Measurements from ENCODE around the gene NDUFAB1. TPM values are rescaled to one million over a fixed set of nuclear protein-coding genes. Genes with fewer than 3 reads are reported as not detected.

NDUFAB1 gene
- total RNA-seq, 1 experiment from 2014 or later, result 166 TPM

DNA sequence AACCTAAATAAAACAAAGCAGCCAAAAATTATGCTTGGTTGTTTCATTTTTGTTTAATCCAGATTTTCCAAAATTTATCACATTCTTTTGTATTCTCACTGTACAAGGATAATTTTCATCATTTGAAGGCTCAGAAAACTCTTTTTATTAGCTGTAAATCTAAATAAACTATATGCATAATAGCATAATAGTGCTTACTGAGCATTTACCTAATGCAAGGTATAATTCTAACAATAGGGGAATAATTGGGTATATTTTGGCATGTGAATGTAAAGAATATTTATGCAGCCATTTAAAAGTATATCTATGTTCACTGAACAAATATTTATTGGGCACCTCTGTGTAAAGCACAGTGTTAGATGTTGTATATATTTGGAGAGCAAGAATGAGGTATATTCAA, 28.0 kb upstream of the NDUFAB1 start:
- no peak for TF ChIP-seq POLR2AphosphoS5 (IDR thresholded peaks at IDR 0.05; ENCODE audit: low read depth, low read length)
- TF ChIP-seq SIN3A (IDR thresholded peaks at IDR 0.05; ENCODE audit: borderline replicate concordance, insufficient read depth, low read depth, low read length), result no peak
- TF ChIP-seq TCF7L2 (IDR thresholded peaks at IDR 0.05; ENCODE audit: low read depth, low read length), result no peak
- TF ChIP-seq, protein P1, sequence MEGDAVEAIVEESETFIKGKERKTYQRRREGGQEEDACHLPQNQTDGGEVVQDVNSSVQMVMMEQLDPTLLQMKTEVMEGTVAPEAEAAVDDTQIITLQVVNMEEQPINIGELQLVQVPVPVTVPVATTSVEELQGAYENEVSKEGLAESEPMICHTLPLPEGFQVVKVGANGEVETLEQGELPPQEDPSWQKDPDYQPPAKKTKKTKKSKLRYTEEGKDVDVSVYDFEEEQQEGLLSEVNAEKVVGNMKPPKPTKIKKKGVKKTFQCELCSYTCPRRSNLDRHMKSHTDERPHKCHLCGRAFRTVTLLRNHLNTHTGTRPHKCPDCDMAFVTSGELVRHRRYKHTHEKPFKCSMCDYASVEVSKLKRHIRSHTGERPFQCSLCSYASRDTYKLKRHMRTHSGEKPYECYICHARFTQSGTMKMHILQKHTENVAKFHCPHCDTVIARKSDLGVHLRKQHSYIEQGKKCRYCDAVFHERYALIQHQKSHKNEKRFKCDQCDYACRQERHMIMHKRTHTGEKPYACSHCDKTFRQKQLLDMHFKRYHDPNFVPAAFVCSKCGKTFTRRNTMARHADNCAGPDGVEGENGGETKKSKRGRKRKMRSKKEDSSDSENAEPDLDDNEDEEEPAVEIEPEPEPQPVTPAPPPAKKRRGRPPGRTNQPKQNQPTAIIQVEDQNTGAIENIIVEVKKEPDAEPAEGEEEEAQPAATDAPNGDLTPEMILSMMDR (IDR thresholded peaks at IDR 0.05), result no peak
- TF ChIP-seq, protein P2, sequence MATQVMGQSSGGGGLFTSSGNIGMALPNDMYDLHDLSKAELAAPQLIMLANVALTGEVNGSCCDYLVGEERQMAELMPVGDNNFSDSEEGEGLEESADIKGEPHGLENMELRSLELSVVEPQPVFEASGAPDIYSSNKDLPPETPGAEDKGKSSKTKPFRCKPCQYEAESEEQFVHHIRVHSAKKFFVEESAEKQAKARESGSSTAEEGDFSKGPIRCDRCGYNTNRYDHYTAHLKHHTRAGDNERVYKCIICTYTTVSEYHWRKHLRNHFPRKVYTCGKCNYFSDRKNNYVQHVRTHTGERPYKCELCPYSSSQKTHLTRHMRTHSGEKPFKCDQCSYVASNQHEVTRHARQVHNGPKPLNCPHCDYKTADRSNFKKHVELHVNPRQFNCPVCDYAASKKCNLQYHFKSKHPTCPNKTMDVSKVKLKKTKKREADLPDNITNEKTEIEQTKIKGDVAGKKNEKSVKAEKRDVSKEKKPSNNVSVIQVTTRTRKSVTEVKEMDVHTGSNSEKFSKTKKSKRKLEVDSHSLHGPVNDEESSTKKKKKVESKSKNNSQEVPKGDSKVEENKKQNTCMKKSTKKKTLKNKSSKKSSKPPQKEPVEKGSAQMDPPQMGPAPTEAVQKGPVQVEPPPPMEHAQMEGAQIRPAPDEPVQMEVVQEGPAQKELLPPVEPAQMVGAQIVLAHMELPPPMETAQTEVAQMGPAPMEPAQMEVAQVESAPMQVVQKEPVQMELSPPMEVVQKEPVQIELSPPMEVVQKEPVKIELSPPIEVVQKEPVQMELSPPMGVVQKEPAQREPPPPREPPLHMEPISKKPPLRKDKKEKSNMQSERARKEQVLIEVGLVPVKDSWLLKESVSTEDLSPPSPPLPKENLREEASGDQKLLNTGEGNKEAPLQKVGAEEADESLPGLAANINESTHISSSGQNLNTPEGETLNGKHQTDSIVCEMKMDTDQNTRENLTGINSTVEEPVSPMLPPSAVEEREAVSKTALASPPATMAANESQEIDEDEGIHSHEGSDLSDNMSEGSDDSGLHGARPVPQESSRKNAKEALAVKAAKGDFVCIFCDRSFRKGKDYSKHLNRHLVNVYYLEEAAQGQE (IDR thresholded peaks at IDR 0.05; ENCODE audit: insufficient read depth in 1 of 2, low read depth in 2 of 2, low read length in 1 of 2), result no peak
- intact Hi-C loops (cut with micrococcal nuclease; ENCODE audit: unreplicated experiment) (no loop called here), in situ Hi-C loops (cut with HindIII; ENCODE audit: low pct_unique_long_range_greater_than_20kb, low sequenced_read_pairs) (no loop called here)
- no TSS peak for BruUV-seq (replicated peaks)
- ChIA-PET CTCF (no interaction called here), POLR2A (no interaction called here)
- Histone ChIP-seq H3K36me3 (ENCODE audit: control insufficient read depth, insufficient read depth, low read length) (peaks cover 13% of the 10 kb centered on the region), H3K9me3 (ENCODE audit: control insufficient read depth, insufficient read depth, low read depth, low read length) (no peaks in the 10 kb centered on the region), H3K27me3 (ENCODE audit: control insufficient read depth, insufficient read depth, low read length) (no peaks in the 10 kb centered on the region), H3K4me3 (ENCODE audit: low read depth in 2 of 2, low read length in 2 of 2) (no peak overlapping the region), H3K27ac (ENCODE audit: low read length) (no peak overlapping the region), H3K4me1 (ENCODE audit: control insufficient read depth, insufficient read depth, low read length) (no peaks in the 10 kb centered on the region)
- DNase-seq (ENCODE audit: low read depth, low spot score) (no peak), ATAC-seq (no peak)

DNA sequence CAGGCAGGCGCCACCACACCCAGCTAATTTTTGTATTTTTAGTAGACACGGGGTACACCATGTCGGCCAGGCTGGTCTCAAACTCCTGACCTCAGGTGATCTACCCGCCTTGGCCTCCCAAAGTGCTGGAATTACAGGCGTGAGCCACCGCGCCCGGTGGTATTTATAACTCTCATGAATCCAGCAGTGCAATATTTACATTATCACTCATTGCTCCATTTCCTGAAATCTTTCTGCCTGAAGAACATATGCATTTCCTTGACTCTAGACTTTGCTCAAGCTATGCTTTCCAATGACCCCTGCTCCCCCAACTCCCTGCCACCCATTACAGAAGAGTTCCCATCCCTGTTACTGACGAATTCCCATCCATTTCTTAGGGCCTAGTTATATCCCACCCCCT, 19.7 kb upstream of the NDUFAB1 start:
- ATAC-seq (no peak), DNase-seq (ENCODE audit: low read depth, low spot score) (no peak)
- Histone ChIP-seq H3K27me3 (ENCODE audit: control insufficient read depth, insufficient read depth, low read length) (no peaks in the 10 kb centered on the region), H3K36me3 (ENCODE audit: control insufficient read depth, insufficient read depth, low read length) (0 out of 2 replicates have a peak, but pooled peaks cover 3% of the 10 kb centered on the region), H3K9me3 (ENCODE audit: control insufficient read depth, insufficient read depth, low read depth, low read length) (no peaks in the 10 kb centered on the region), H3K4me1 (ENCODE audit: control insufficient read depth, insufficient read depth, low read length) (no peaks in the 10 kb centered on the region), H3K4me3 (ENCODE audit: low read depth in 2 of 2, low read length in 2 of 2) (no peak overlapping the region), H3K27ac (ENCODE audit: low read length) (no peak overlapping the region)
- BruUV-seq (replicated peaks), result no TSS peak
- ChIA-PET CTCF (no interaction called here), POLR2A (no interaction called here)
- intact Hi-C loops (cut with micrococcal nuclease; ENCODE audit: unreplicated experiment) (no loop called here), in situ Hi-C loops (cut with HindIII; ENCODE audit: low pct_unique_long_range_greater_than_20kb, low sequenced_read_pairs) (no loop called here)
- TF ChIP-seq, protein P2 (IDR thresholded peaks at IDR 0.05; ENCODE audit: insufficient read depth in 1 of 2, low read depth in 2 of 2, low read length in 1 of 2), result no peak
- TF ChIP-seq, protein P1 (IDR thresholded peaks at IDR 0.05), result no peak

Data from Panc1 (cell line).